Kidney (tissue), 14 donors: ENCODE data around the gene CETN3. TPM values are rescaled to one million over a fixed set of nuclear protein-coding genes. Genes with fewer than 3 reads are reported as not detected.
A peak's percentile ranks its signal among the peaks of the same experiment; 100 is the strongest.
"Not testable (repeated sequence)": the region's sequence is repeated elsewhere in the genome, so short reads cannot be mapped to it uniquely, and the experiment has no call there.

ENCODE experiments used
- DNase-seq, 5 donors: peaks; one replicate each; pipeline ENCODE4 v3.0.0-alpha.2; 2013 to 2020
- FAIRE-seq: peaks from 2 replicates; lab custom pipeline; 2012; peaks lifted over from hg19 to GRCh38; lab: Jason Lieb, UNC
- H3K27ac ChIP-seq, 2 donors: one replicate each; pipeline ENCODE4 v1.7.0; 2013; ENCODE audit warnings: low read depth in 2 of 2, low read length in 2 of 2, inconsistent platforms in 1 of 2
- H3K27me3 ChIP-seq: one replicate; pipeline ENCODE4 v1.7.1; 2013; ENCODE audit warnings: low read length, inconsistent platforms; ENCODE audit not compliant: control insufficient read depth, insufficient read depth
- H3K36me3 ChIP-seq, 3 donors: one replicate each; pipeline versions ENCODE4 v1.7.0 to v1.7.1; 2013; ENCODE audit warnings: low read length in 3 of 3, control low read depth in 1 of 3, inconsistent platforms in 1 of 3; ENCODE audit not compliant: insufficient read depth in 3 of 3, control insufficient read depth in 2 of 3
- H3K4me1 ChIP-seq, 3 donors: one replicate each; pipeline versions ENCODE4 v1.7.0 to v1.7.1; 2013; ENCODE audit warnings: low read length in 3 of 3, inconsistent platforms in 1 of 3, low read depth in 1 of 3; ENCODE audit not compliant: control insufficient read depth in 2 of 3, insufficient read depth in 2 of 3
- H3K4me3 ChIP-seq, 3 donors: one replicate each; pipeline versions ENCODE4 v1.7.0 to v1.8.1; 2013; ENCODE audit warnings: low read length in 3 of 3, control low read depth in 1 of 3, inconsistent platforms in 1 of 3
- H3K9ac ChIP-seq, 3 donors: one replicate each; pipeline versions ENCODE4 v1.7.0 to v1.7.1; 2013; ENCODE audit warnings: low read length in 3 of 3, control low read depth in 1 of 3, inconsistent platforms in 1 of 3
- H3K9me3 ChIP-seq, 3 donors: one replicate each; pipeline versions ENCODE4 v1.7.0 to v1.7.1; 2013; ENCODE audit warnings: low read length in 3 of 3, control low read depth in 1 of 3, inconsistent platforms in 1 of 3; ENCODE audit not compliant: control insufficient read depth in 2 of 3, insufficient read depth in 1 of 3
- intact Hi-C: fragments of 100-400 bp; cut with DNase I; formaldehyde crosslinking; loops from one replicate; pipeline ENCODE4 v1.11.1; 2022
- polyA plus RNA-seq: library from polyadenylated mRNA; stranded (reverse); fragments of 350-450 nt; fragmentation: Illumina TruSeq; extraction: RNeasy Lipid Tissue Mini Kit (QIAGEN cat#74804); gene quantifications from one replicate; pipeline ENCODE4 v1.2.3, GENCODE V29; 2014; ENCODE audit warnings: low read depth, low replicate concordance; ENCODE audit not compliant: insufficient read depth
- total RNA-seq: library from RNA; stranded (reverse); fragmentation: NEBNext Ultra II Directional; extraction: Animal tissue kit (Norgen Biotek cat#: 25700); gene quantifications from one replicate; pipeline ENCODE4 v1.2.1, GENCODE V29; 2021
- TF ChIP-seq, protein P1 (sequence below): IDR thresholded peaks from 3 replicates; pipeline ENCODE4 v1.5.1; 2012; ENCODE audit warnings: mild to moderate bottlenecking, moderate library complexity, borderline replicate concordance; ENCODE audit not compliant: insufficient read depth; ENCODE audit errors: extremely low read depth
- donor health status: control.
- donor health status: control.
- donor health status: control.
- donor health status: control.
- donor health status: control.
- donor health status: DM: yes; HTN: yes; CAD: no.
- donor health status: Normal renal cell carcinoma (clear cell type).

CETN3 gene
- total and polyA plus RNA-seq, 2 donors from 2014 or later = 19.8 to 50.0 TPM

DNA sequence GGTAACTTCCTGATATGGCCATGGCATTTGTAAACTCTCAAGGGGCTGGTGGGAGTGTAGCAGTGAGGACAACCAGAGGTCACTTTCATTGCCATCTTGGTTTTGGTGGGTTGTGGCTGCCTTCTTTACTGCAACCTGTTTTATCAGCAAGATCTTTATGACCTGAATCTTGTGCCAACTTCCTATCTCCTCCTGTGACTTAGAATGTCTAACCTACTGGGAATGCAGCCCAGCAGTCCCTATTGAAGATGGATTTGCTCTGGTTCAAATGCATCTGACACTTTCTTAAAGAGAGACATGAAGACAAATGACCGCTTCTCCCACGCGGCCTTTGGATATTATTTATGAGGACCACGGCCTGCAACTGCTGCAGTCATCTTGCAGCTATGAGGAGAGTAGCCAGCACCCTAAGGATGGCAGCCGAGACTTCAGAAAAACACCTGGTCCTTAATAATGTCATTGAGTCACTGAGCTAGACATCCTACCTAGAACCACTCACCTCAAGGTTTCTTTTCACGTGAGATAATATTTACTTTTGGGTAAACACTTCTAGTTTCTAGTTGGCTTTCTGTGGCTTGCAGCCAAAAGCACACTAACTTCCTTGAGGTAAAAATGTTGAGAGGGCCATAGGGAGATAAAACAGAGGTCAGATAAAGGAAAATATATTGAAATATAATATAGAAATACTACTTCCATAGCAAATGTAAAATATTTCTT is 28.2 kb downstream of the CETN3 start:
- FAIRE-seq (no peak), DNase-seq (peak in 1 of 5 donors; percentile 7)
- no peak overlapping the region for H3K4me3 ChIP-seq
- peaks cover 0 to 1% (median 0%) of the 10 kb centered on the region in 3 donors for H3K9me3 ChIP-seq
- H3K27ac ChIP-seq = no peak overlapping the region
- TF ChIP-seq, protein P1, sequence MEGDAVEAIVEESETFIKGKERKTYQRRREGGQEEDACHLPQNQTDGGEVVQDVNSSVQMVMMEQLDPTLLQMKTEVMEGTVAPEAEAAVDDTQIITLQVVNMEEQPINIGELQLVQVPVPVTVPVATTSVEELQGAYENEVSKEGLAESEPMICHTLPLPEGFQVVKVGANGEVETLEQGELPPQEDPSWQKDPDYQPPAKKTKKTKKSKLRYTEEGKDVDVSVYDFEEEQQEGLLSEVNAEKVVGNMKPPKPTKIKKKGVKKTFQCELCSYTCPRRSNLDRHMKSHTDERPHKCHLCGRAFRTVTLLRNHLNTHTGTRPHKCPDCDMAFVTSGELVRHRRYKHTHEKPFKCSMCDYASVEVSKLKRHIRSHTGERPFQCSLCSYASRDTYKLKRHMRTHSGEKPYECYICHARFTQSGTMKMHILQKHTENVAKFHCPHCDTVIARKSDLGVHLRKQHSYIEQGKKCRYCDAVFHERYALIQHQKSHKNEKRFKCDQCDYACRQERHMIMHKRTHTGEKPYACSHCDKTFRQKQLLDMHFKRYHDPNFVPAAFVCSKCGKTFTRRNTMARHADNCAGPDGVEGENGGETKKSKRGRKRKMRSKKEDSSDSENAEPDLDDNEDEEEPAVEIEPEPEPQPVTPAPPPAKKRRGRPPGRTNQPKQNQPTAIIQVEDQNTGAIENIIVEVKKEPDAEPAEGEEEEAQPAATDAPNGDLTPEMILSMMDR = no peak
- intact Hi-C loops = no loop called here
- no peaks in the 10 kb centered on the region for H3K36me3 ChIP-seq
- H3K9ac ChIP-seq = no peak overlapping the region
- no peaks in the 10 kb centered on the region for H3K4me1 ChIP-seq
- H3K27me3 ChIP-seq = no peaks in the 10 kb centered on the region

DNA sequence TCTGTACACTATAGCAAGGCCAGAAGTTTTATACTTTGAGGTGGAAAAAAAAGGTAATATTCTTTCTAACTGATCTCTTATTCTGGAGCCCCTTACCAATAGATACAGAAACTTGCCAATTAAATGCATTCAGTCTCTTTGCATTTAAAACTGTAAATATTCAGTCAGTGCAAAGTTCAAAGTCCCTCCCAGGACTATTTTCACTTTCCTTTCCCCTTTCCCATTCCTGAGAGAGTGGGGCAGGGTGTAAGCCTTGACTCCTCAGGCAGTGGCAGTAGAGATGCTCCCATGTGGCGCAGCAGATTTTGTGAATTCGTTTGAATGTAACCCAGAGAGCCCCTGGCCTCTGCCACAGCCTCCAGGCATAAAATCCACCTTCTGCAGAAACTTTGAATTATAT is 29.9 kb downstream of the CETN3 start:
- FAIRE-seq (no peak), DNase-seq (no peak)
- Histone ChIP-seq H3K36me3 (no peaks in the 10 kb centered on the region), H3K27me3 (no peaks in the 10 kb centered on the region), H3K4me3 (no peak overlapping the region), H3K9ac (no peak overlapping the region), H3K27ac (no peak overlapping the region), H3K4me1 (no peaks in the 10 kb centered on the region), H3K9me3 (peaks cover 0 to 3% (median 0%) of the 10 kb centered on the region in 3 donors)
- intact Hi-C loops = no loop called here
- TF ChIP-seq, protein P1 = no peak

DNA sequence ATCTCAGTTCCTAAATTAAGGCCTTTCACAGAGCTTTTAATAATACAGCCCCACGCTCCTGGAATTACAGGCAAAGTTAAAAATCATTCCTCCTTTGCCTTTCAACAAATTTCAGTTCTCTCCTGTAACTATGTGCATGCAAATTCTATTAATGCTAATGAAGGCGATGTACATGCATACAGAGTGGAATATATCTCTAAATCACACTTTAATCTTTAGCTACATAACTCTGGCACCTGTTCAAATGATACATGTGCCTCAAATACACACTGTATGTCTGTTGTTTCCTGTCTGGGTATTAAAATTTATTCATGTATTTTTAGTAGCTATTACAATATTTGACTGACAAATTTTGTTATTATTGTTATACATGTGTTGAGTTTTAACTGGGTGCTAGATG is 30.8 kb downstream of the CETN3 start:
- no peaks in the 10 kb centered on the region for H3K27me3 ChIP-seq
- H3K4me1 ChIP-seq = no peaks in the 10 kb centered on the region
- FAIRE-seq = no peak
- TF ChIP-seq, protein P1 = no peak
- no peaks in the 10 kb centered on the region for H3K36me3 ChIP-seq
- DNase-seq = no peak
- no peak overlapping the region for H3K4me3 ChIP-seq
- no peak overlapping the region for H3K9ac ChIP-seq
- intact Hi-C loops = no loop called here
- H3K9me3 ChIP-seq = peaks cover 0 to 3% (median 0%) of the 10 kb centered on the region in 3 donors
- no peak overlapping the region for H3K27ac ChIP-seq

DNA sequence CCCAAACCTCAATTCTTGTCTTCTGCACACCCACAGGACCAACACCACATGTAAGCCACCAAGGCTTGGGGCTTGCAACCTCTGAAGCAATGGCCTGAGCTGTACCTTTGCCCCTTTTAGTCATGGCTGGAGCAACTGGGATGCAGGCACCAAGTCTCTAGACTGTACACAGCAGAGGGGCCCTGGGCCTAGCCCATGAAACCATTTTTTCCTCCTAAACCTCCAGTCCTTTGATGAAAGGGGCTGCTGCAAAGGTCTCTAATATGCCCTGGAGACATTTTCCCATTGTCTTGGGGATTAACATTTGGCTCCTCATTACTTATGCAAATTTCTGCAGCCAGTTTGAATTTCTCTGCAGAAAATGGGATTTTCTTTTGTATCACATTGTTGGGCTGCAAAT is 38.3 kb downstream of the CETN3 start:
- H3K4me1 ChIP-seq, intact Hi-C loops, FAIRE-seq, H3K9ac ChIP-seq, H3K4me3 ChIP-seq, H3K27ac ChIP-seq, H3K27me3 ChIP-seq, DNase-seq, H3K9me3 ChIP-seq, H3K36me3 ChIP-seq: not testable (repeated sequence)
